T-helper 2 cell treated with Interferon-gamma antibody and Interleukin-4, amounts not matched to agents 100 ng/mL and 5 ng/mL, for 36 hours (primary cell): ENCODE data around the gene RAD23B. TPM values are rescaled to one million over a fixed set of nuclear protein-coding genes. Genes with fewer than 3 reads are reported as not detected.

Source experiments
- intact Hi-C: fragments of 100-400 bp; cut with micrococcal nuclease; formaldehyde crosslinking; loops from one replicate; pipeline ENCODE4 v1.15.1; 2023
- total RNA-seq: library from RNA; stranded (reverse); gene quantifications from 2 replicates; pipeline ENCODE4 v1.2.3, GENCODE V29; 2022

RAD23B gene
- total RNA-seq, 1 donor from 2014 or later = 99.9 TPM

- intact Hi-C loops = no loop called here
Measured at GRCh38 chr9:107268560-107268959, 14.5 kb upstream of the RAD23B start.

GRCh38 chr9:107269254-107269653 lies 13.8 kb upstream of the RAD23B start:
- intact Hi-C loops = no loop called here

DNA sequence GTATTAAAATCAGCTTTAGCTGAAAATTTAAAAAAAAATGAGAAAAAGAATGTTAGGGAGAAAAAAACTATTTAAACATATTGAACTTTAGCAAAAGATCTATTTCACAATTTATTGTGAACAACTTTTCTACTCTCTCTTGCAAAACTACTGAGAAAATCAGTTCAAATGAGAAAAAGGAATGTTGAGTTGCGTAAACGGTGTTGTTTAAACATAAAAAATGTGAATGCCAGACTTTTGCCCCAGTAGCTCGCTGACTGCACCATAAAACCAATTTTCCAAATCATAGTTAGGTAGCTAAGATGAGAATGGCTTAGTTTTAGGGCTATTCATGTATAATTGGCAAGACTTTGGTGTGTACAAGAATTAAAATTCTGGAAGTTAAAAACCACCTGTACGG lies 13.4 kb upstream of the RAD23B start:
- intact Hi-C loops = no loop called here

DNA sequence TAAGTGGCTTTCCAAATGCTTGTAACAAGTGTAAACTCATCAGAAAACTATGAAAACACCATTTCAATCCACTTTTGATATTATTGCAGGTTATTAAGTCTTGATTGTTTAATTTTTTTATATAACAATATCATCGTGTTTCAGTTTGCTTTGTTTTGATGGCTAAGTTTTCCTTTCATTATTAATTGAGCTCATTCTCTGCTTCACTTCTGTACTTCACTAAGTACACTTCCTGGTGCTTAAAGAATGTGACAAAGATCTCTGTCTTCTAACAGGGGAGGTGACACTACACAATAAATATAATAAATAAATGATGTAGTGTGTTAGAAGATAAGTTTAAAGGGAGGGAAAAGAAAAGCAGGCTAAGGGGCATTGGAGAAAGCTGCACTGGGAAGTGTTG lies 13.0 kb upstream of the RAD23B start:
- intact Hi-C loops = no loop called here

- intact Hi-C loops = no loop called here
Measured at GRCh38 chr9:107270580-107270979, 12.5 kb upstream of the RAD23B start.

DNA sequence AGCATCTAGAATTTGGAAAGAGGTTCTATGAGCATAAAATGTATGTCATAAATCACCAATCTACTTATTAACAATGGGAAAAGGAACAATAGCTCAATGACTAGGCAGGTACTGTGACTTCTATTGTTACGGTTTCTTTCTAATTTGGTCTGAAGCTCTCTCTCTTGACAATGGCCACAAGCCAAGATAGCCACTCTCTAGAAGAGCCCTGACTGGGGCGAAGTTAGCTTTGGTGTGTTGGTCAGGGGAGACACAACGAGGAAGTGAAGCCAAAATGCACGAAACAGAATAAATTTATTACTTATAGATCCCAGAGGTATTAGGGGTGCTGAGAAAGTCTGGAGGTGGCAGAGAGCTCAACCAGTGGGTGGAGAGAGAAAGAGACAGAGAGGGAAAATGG lies 9.4 kb upstream of the RAD23B start:
- intact Hi-C loops = no loop called here

GRCh38 chr9:107274096-107274495 lies 9.0 kb upstream of the RAD23B start:
- intact Hi-C loops = no loop called here

DNA sequence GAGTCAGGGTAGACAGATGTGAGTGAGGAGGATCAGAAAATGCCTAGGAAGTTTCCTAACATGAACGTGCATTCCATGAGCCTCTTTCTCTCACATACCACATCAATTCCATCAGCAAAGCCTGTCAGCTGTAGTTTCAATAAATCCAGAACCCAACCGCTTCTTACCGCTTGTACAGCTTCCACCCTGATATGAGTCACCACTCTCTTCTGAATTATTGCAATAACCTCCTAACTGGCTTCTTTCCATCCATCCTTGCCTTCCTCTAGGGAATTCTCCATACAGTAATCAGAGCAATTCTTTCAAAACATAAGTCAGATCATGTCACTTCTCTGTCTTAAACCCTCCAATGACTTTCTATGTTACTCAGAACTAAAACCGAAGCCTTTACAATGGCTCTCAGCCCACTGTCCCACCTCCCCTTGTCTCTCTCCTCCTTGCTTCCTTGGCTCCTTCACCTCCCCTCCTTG lies 8.1 kb upstream of the RAD23B start:
- intact Hi-C loops = no loop called here

GRCh38 chr9:107275530-107275929 lies 7.5 kb upstream of the RAD23B start:
- intact Hi-C loops = no loop called here

DNA sequence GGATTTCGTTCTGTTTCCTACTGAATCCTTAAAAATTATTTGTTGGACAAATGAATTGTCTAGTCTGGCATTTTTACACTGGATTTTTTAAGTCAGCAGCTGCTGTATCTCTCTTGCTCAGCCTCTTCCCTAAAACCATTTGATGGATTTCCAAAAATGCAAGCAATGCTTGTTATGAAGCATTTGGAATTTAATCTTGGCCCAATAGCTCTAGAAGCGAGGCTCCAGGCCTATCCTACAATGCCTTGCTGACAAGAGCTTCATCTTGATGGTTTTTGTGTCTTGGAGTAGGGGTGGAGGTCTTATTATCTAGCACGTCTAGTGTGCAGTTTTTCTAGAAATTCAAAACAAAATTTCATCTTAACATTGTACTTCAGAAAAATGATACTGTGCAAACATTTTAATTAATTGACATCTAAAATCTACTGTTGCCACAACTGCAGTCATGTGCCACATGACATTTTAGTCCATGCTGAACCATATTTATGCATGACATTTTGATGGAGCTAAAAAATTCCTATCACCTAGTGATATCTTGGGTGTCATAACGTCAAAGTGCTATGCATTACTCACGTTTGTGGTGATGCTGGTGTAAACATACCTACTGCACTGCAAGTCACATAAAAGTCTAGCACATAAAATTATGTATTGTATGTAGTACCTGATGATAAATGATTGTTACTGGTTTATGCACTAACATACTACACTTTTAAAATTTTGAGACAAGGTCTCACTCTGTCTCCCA lies 5.9 kb upstream of the RAD23B start:
- intact Hi-C loops = no loop called here

- intact Hi-C loops = no loop called here
Measured at GRCh38 chr9:107277801-107278200, 5.3 kb upstream of the RAD23B start.

DNA sequence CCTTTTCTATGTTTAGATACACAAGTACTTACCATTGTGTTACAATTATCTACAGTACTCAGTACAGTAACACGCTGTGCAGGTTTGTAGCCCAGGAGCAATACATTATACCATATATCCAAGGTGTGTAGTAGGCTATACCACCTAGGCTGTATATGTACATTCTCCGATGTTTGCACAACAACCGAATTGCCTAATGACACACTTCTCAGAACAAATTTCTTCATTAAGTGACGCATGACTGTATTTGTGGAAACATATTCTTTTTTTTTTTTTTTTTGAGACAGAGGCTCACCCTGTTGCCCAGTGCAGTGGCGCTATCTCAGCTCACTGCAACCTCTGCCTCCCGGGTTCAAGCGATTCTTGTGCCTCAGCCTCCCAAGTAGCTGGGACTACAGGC lies 4.0 kb upstream of the RAD23B start:
- intact Hi-C loops = no loop called here

- intact Hi-C loops = no loop called here
Measured at GRCh38 chr9:107280543-107280942, 2.5 kb upstream of the RAD23B start.

DNA sequence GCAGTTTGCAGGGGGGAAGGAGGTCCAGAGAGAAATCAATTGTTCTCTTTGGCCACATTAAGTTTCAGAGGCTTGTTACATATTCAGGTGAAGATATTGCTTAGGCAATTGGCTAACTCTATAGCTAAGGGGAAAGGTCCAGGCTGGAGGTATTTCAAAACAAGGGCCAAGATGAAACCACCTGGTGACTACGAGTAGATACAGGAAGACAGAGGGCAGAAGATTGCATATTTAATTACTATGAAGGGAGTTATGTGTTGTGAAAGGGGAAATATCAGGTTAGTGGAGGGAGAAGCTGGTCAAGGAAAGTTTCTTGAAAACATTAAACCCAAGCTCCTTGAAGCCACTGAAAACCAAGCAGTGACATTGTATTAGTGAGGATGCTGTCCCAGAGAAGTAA lies 1.9 kb upstream of the RAD23B start:
- intact Hi-C loops = no loop called here

DNA sequence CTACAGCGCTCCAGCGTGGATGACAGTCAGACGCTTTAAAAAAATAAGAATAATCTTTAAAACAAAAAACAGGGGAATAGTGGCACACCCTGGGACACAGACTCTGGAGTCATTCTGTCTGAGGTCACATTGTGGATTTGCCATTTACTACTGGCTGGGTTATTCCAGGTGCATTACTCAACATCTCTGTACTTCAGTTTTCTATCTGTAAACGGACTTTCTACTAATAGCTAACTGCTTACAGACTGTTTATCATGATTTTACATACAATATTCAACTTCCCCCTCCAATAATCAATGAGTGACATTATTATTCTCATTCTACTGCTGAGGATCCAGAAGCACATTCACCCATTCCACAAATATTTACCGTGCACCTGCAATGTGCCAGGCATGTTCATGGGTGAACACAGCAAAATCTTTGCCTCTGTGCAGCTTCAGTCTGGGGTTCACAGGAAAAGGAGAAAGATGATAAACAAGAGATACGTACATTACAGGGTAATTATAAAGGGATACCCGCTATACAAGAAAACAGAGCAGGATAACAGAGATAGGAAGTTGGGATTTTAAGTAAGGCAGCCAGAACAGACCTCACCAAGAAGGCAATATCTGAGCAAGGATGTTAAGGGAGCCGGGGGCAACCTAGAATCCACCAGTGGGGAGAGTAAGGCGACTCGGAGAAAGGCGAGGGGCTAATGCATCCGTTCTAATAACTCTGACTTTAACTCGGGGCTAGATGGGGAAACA lies 984 bp upstream of the RAD23B start:
- intact Hi-C loops = loop anchor here (2.0 kb wide), 1 partner anchor 1423 kb away; no protein-coding TSS in a partner anchor

GRCh38 chr9:107283623-107284616 lies 841 bp downstream of the RAD23B start:
- intact Hi-C loops = loop anchor here (1.0 to 2.0 kb wide), 4 partner anchors 25 to 1425 kb away; partner anchors contain the start of gene KLF4

- intact Hi-C loops = loop anchor here (1.0 to 5.0 kb wide), 3 partner anchors 25 to 57 kb away; no protein-coding TSS in a partner anchor
Measured at GRCh38 chr9:107284636-107285035, 1.6 kb downstream of the RAD23B start.

DNA sequence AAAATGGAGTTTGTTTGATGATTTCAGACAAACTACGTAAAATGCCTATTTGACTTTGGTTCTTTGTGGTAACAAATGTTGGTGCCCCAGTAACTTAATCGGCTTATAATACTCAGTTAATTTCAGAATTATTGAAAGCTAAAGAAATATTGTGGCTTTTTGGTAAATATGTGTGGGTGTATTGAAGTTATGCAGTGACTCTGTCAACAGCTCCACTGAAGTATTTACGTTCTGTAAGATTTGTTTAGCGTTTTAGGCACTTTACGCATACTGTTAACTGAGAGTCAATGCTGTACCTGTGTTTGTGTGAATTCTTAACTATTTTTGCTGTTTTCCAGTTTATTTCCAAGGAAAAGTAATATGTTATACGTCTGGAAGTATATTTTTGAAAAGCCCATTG lies 2.2 kb downstream of the RAD23B start:
- intact Hi-C loops = loop anchor here (5.0 kb wide), 1 partner anchor 37 kb away; no protein-coding TSS in a partner anchor

- intact Hi-C loops = loop anchor here (5.0 kb wide), 1 partner anchor 36 kb away; no protein-coding TSS in a partner anchor
Measured at GRCh38 chr9:107286057-107286456, 3.0 kb downstream of the RAD23B start.

DNA sequence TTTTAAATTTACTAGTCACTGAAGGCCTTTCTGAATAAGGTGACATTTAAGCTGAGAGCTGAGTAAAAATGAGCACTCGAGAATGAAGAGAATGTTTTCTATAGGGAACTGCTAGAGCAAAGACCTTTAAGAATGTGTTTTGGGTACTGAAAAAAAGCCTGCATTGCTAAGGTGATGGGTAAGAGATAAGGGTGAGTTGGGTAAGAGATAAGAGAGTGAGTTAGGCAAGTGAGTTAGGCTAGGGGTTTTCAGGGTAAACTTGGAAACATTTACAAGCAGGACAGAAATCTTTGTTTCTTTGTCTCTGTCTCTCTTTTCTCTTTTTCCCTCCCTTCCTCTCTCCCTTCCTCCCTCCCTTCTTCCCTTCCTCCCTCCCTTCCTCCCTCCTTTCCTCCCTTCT lies 5.6 kb downstream of the RAD23B start:
- intact Hi-C loops = loop anchor here (5.0 kb wide), 1 partner anchor 34 kb away; no protein-coding TSS in a partner anchor

DNA sequence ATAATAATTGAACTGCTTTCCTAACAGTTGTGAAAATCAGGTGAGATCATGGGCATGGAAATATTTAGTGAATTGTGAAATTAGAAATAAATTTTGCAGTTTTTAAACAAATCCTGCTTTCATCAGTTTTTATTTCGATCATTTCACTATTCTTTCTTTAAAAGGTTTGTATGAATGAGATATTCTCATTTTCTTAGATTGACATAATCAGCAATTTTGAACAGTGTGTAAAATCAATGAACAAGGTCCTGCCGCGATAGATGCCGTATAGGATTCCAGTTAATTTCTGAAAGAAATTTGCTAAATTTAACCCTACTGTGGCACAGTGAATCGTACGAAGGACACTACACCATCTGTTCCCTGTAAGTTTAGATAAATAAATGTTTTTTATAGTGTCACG lies 7.5 kb downstream of the RAD23B start:
- intact Hi-C loops = no loop called here
